Nephron (organoid): ENCODE results near the gene IL4.

ENCODE experiments used
- H3K27ac Mint-ChIP-seq, 3 experiments: 2 replicates each; pipeline ENCODE4 v1.8.0; 2020; ENCODE audit warnings: mixed read lengths in 3 of 3, mild to moderate bottlenecking in 2 of 3, moderate library complexity in 1 of 3
- H3K27me3 Mint-ChIP-seq: 2 replicates; pipeline ENCODE4 v1.8.0; 2021; ENCODE audit warnings: low read depth, mild to moderate bottlenecking, moderate library complexity, mixed read lengths
- H3K36me3 Mint-ChIP-seq: 2 replicates; pipeline ENCODE4 v1.8.0; 2020; ENCODE audit warnings: low read depth, mixed read lengths
- H3K4me1 Mint-ChIP-seq: 2 replicates; pipeline ENCODE4 v1.8.0; 2020; ENCODE audit warnings: mixed read lengths
- H3K4me3 Mint-ChIP-seq, 3 experiments: 2 replicates each; pipeline ENCODE4 v1.8.0; 2020; ENCODE audit warnings: mild to moderate bottlenecking in 3 of 3, mixed read lengths in 3 of 3, moderate library complexity in 2 of 3
- H3K9me3 Mint-ChIP-seq: 2 replicates; pipeline ENCODE4 v1.8.0; 2020; ENCODE audit warnings: mixed read lengths
- CTCF ChIP-seq, 3 experiments: fragments of 200-600 bp; sonication (generic); IDR thresholded peaks; one replicate each; pipeline ENCODE4 v1.5.0; 2021; ENCODE audit warnings: antibody characterized with exemption in 3 of 3; ENCODE audit not compliant: unreplicated experiment in 3 of 3

IL4 gene

GRCh38 chr5:132674671-132675506 lies 1.1 kb downstream of the IL4 start:
- Mint-ChIP-seq H3K36me3 (no peaks in the 10 kb centered on the region), H3K9me3 (no peaks in the 10 kb centered on the region), H3K27ac (peak overlapping the region in 1 of 3 experiments; percentile 30), H3K4me1 (peaks cover 4% of the 10 kb centered on the region), H3K4me3 (no peak overlapping the region), H3K27me3 (peaks cover 4% of the 10 kb centered on the region)
- TF ChIP-seq CTCF (IDR thresholded peaks at IDR 0.05; ENCODE audit: unreplicated experiment in 3 of 3), result no peak

- Mint-ChIP-seq H3K27me3 (peaks cover 4% of the 10 kb centered on the region), H3K4me1 (peaks cover 4% of the 10 kb centered on the region), H3K4me3 (no peak overlapping the region), H3K9me3 (no peaks in the 10 kb centered on the region), H3K36me3 (no peaks in the 10 kb centered on the region), H3K27ac (no peak overlapping the region)
- TF ChIP-seq CTCF (IDR thresholded peaks at IDR 0.05; ENCODE audit: unreplicated experiment in 3 of 3), result no peak
Measured at GRCh38 chr5:132675936-132676689, 2.3 kb downstream of the IL4 start.

- H3K36me3 Mint-ChIP-seq, result no peaks in the 10 kb centered on the region
- TF ChIP-seq CTCF (IDR thresholded peaks at IDR 0.05; ENCODE audit: unreplicated experiment in 3 of 3), result peak in 1 of 3 experiments; percentile 14
- H3K27ac Mint-ChIP-seq, result peak overlapping the region in 2 of 3 experiments; percentile 2 to 16
- H3K27me3 Mint-ChIP-seq, result peaks cover 3% of the 10 kb centered on the region
- peaks cover 4% of the 10 kb centered on the region for H3K4me1 Mint-ChIP-seq
- no peaks in the 10 kb centered on the region for H3K9me3 Mint-ChIP-seq
- H3K4me3 Mint-ChIP-seq, result no peak overlapping the region
Measured at GRCh38 chr5:132677191-132677590, 3.4 kb downstream of the IL4 start.

GRCh38 chr5:132677682-132678400 lies 4.1 kb downstream of the IL4 start:
- Mint-ChIP-seq H3K4me1 (peaks cover 4% of the 10 kb centered on the region), H3K27ac (no peak overlapping the region), H3K36me3 (no peaks in the 10 kb centered on the region), H3K9me3 (no peaks in the 10 kb centered on the region), H3K27me3 (no peaks in the 10 kb centered on the region), H3K4me3 (no peak overlapping the region)
- no peak for TF ChIP-seq CTCF (IDR thresholded peaks at IDR 0.05; ENCODE audit: unreplicated experiment in 3 of 3)

- H3K4me3 Mint-ChIP-seq, result no peak overlapping the region
- no peak for TF ChIP-seq CTCF (IDR thresholded peaks at IDR 0.05; ENCODE audit: unreplicated experiment in 3 of 3)
- H3K27ac Mint-ChIP-seq, result no peak overlapping the region
- no peaks in the 10 kb centered on the region for H3K27me3 Mint-ChIP-seq
- H3K4me1 Mint-ChIP-seq, result peaks cover 4% of the 10 kb centered on the region
- H3K36me3 Mint-ChIP-seq, result no peaks in the 10 kb centered on the region
- no peaks in the 10 kb centered on the region for H3K9me3 Mint-ChIP-seq
Measured at GRCh38 chr5:132678735-132679134, 4.9 kb downstream of the IL4 start.
